Measurements from ENCODE around the gene CACNA1D. TPM values are rescaled to one million over a fixed set of nuclear protein-coding genes. Genes with fewer than 3 reads are reported as not detected.

CACNA1D gene
- total RNA-seq, 2 donors from 2014 or later = 0.68 to 1.5 TPM

DNA sequence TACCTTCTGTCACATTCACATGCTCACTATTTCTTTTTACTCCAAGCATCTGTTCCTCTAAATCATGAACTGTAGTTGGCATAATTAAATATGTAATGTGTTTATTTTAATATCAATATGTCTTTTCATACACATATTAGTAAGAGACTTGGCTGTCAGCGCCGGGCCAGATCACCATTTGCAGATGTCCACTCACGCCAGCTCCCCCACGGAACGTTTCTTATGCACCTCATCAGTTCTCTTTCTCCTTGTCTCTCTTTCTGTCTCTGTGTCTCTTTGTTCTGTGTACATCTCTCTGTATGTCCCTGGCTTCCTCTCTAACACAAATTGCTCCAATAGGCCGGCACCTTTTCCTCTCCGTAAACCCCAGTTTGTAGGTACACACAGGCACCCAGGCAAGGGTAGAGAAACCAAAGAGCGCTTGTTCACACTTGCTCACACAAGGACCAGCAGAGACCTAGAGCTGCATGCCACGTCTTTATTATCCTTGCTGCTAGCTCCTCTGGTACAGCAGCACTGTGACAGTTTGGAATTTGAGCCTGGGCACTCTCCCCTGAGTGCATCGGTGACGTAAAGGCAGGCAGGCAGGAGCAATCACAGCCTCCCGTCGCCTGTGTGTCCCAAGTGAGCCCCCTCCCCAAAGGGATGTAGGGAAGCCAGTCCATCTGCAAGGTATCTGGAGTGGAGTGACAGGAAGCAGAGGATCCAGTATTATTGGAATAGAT, 40.4 kb downstream of the CACNA1D start:
- DNase-seq (ENCODE audit: low spot score) (no peak), ATAC-seq (ENCODE audit: insufficient number of reproducible peaks, low FRiP score, low read depth) (no peak)
- no peaks in the 10 kb centered on the region for H3K27me3 ChIP-seq (replicated peaks; ENCODE audit: insufficient read depth)
- H3K9me3 ChIP-seq = no peaks in the 10 kb centered on the region
- no peak overlapping the region for H3K27ac ChIP-seq
- no peaks in the 10 kb centered on the region for H3K4me1 ChIP-seq (ENCODE audit: control insufficient read depth in 1 of 2, low read depth in 2 of 2)
- H3K36me3 ChIP-seq = no peaks in the 10 kb centered on the region
- no peak overlapping the region for H3K4me3 ChIP-seq
- TF ChIP-seq, protein P1, sequence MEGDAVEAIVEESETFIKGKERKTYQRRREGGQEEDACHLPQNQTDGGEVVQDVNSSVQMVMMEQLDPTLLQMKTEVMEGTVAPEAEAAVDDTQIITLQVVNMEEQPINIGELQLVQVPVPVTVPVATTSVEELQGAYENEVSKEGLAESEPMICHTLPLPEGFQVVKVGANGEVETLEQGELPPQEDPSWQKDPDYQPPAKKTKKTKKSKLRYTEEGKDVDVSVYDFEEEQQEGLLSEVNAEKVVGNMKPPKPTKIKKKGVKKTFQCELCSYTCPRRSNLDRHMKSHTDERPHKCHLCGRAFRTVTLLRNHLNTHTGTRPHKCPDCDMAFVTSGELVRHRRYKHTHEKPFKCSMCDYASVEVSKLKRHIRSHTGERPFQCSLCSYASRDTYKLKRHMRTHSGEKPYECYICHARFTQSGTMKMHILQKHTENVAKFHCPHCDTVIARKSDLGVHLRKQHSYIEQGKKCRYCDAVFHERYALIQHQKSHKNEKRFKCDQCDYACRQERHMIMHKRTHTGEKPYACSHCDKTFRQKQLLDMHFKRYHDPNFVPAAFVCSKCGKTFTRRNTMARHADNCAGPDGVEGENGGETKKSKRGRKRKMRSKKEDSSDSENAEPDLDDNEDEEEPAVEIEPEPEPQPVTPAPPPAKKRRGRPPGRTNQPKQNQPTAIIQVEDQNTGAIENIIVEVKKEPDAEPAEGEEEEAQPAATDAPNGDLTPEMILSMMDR (IDR thresholded peaks at IDR 0.05) = no peak

DNA sequence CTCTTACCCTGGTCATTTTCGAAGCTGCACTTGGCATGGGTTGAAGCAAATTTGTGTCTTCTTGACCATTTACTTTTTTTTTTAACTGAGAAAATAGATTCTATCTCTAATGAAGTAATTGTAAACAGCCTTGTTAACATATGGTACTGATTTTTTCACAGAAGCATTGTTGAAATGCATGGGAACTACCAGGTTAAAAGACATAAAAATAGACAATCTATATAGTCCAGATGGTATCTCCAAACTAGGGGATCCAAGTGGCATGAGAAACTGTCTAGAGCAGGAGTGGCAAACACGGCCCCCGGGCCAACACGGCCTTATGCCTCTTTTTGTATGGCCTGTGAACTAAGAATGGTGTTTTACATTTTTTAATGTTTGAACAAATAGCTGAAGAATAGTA, 41.9 kb downstream of the CACNA1D start:
- no peak overlapping the region for H3K27ac ChIP-seq
- DNase-seq (ENCODE audit: low spot score) (no peak), ATAC-seq (ENCODE audit: insufficient number of reproducible peaks, low FRiP score, low read depth) (no peak)
- TF ChIP-seq, protein P1 (IDR thresholded peaks at IDR 0.05) = no peak
- H3K36me3 ChIP-seq = no peaks in the 10 kb centered on the region
- H3K27me3 ChIP-seq (replicated peaks; ENCODE audit: insufficient read depth) = no peaks in the 10 kb centered on the region
- no peaks in the 10 kb centered on the region for H3K9me3 ChIP-seq
- no peaks in the 10 kb centered on the region for H3K4me1 ChIP-seq (ENCODE audit: control insufficient read depth in 1 of 2, low read depth in 2 of 2)
- no peak overlapping the region for H3K4me3 ChIP-seq

DNA sequence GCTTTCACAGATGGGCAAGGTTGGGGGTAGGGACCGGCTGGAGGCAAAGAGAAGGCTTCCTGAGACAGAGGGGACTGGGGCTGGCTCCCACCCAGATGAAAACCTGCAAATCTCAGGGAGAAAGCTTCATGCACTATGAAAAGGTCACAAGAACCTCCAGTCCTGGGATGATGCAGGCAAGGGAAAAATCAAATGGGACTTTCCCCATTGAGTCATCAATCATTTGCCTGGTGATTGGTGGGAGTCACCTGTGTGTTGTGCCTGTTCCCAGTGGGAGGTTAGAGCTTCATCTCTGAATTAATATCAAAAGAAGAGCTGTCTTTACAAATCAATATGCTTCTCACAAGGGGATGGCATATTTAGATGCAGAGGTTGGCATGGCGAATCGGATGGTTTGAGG, 49.9 kb downstream of the CACNA1D start:
- DNase-seq (ENCODE audit: low spot score) (no peak), ATAC-seq (ENCODE audit: insufficient number of reproducible peaks, low FRiP score, low read depth) (no peak)
- no peak overlapping the region for H3K4me3 ChIP-seq
- no peak overlapping the region for H3K27ac ChIP-seq
- TF ChIP-seq, protein P1 (IDR thresholded peaks at IDR 0.05) = no peak
- H3K9me3 ChIP-seq = no peaks in the 10 kb centered on the region
- no peaks in the 10 kb centered on the region for H3K36me3 ChIP-seq
- no peaks in the 10 kb centered on the region for H3K4me1 ChIP-seq (ENCODE audit: control insufficient read depth in 1 of 2, low read depth in 2 of 2)
- no peaks in the 10 kb centered on the region for H3K27me3 ChIP-seq (replicated peaks; ENCODE audit: insufficient read depth)

DNA sequence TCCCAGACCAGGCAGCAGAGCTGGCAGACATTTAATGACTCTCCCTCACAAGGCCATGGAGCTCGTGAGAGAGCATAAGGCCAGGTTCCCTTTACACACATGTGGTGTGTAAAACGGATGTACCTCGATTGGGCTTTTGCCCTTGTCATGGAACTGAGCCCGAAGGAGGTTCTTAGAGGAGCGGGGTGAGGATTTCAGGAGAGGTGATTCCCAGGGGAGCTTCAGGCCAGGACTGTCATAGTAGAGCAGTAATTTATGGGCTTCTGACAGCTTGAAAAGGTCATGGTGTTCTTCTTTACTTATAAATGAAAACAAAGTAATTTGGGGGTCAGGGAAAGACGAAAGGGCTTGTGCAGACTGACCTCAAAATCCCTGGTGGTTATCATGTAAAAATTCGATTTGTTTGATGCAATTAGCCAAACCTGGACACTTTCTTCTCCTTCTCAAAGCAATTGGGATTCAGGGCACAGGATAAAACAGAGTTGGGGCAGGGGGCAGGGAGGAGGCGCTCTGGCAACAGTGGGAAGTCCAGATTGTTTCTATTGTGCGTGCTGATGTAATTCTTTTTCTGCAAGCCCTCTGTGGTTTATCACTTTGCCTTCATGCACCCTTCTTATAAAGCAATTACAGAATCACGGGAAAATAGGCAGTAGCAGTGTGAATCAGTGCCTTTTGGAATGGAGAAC, 51.0 kb downstream of the CACNA1D start:
- TF ChIP-seq, protein P1 (IDR thresholded peaks at IDR 0.05) = no peak
- Histone ChIP-seq H3K9me3 (no peaks in the 10 kb centered on the region), H3K27me3 (replicated peaks; ENCODE audit: insufficient read depth) (no peaks in the 10 kb centered on the region), H3K36me3 (no peaks in the 10 kb centered on the region), H3K27ac (no peak overlapping the region), H3K4me3 (no peak overlapping the region), H3K4me1 (ENCODE audit: control insufficient read depth in 1 of 2, low read depth in 2 of 2) (no peaks in the 10 kb centered on the region)
- DNase-seq (ENCODE audit: low spot score) = no peak
- no peak for ATAC-seq (ENCODE audit: insufficient number of reproducible peaks, low FRiP score, low read depth)

DNA sequence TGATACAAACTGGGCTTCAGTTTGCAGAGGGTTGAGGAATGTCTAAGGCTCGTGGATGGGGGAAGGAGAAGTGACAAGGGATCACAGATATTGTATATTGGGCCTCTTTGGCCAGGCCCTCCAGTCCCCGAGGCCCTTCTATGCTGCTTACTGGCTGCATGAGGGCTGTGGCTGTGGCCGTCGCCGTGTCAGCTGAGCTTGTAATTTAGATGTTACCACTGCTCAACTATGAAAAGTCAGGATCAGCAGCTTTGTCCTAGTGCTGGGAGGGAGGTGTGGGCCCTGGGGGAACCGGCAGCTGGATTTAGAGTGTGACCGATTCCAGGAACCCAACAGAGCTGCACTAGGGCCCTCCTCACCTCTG, 51.6 kb downstream of the CACNA1D start:
- no peaks in the 10 kb centered on the region for H3K4me1 ChIP-seq (ENCODE audit: control insufficient read depth in 1 of 2, low read depth in 2 of 2)
- TF ChIP-seq, protein P1 (IDR thresholded peaks at IDR 0.05) = no peak
- no peaks in the 10 kb centered on the region for H3K9me3 ChIP-seq
- no peak for ATAC-seq (ENCODE audit: insufficient number of reproducible peaks, low FRiP score, low read depth)
- H3K27me3 ChIP-seq (replicated peaks; ENCODE audit: insufficient read depth) = no peaks in the 10 kb centered on the region
- H3K36me3 ChIP-seq = no peaks in the 10 kb centered on the region
- H3K4me3 ChIP-seq = no peak overlapping the region
- H3K27ac ChIP-seq = no peak overlapping the region
- no peak for DNase-seq (ENCODE audit: low spot score)

Measured in thoracic aorta (tissue), 2 donors.